ENCODE measurements around the gene ADARB2.
"Not testable (repeated sequence)": the region's sequence is repeated elsewhere in the genome, so short reads cannot be mapped to it uniquely, and the experiment has no call there.

The ADARB2 gene

DNA sequence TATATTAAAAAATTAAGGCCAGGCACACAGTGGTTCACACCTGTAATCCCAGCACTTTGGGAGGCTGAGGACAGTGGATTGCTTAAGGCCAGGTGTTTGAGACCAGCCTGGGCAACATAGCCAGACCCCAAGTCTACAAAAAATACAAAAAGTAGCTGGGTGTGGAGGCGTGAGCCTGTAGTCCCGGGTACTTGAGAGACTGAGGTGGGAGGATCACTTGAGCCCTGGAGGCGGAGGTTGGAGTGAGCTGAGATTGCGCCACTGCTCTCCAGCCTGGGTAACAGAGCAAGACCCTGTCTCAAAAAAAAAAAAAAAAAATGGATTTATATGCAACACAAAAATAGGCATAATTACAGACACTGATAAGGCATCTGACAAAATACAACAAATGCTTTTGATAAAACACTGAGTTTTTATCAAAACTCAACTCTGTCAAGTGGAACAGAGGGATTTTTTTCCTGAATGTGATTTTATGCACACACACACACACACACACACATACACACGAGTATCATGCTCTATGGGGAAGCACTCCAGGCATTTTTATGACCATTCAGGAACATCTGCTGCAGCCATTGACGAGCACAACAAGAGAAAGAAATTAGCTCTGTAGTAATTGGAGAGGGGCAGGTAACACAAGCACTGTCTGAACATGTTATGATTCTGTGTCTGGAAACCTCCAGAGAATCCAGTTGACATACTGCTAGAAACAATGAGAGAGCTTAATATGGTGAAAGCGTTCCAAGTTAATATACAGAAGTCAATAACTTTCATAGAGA lies 488.0 kb downstream of the ADARB2 start:
- DNase-seq (ENCODE audit: low spot score) (no peak), ATAC-seq (ENCODE audit: low read depth) (no peak)
- no peaks in the 10 kb centered on the region for H3K4me1 ChIP-seq (ENCODE audit: insufficient read depth, poor library complexity, severe bottlenecking)
- H3K36me3 ChIP-seq (ENCODE audit: low read depth): no peaks in the 10 kb centered on the region
- no peak overlapping the region for H3K4me3 ChIP-seq (ENCODE audit: severe bottlenecking)
- no peaks in the 10 kb centered on the region for H3K9me3 ChIP-seq (ENCODE audit: severe bottlenecking)
- no peaks in the 10 kb centered on the region for H3K27me3 ChIP-seq (ENCODE audit: insufficient read depth, poor library complexity, severe bottlenecking)
- TF ChIP-seq, protein P1, sequence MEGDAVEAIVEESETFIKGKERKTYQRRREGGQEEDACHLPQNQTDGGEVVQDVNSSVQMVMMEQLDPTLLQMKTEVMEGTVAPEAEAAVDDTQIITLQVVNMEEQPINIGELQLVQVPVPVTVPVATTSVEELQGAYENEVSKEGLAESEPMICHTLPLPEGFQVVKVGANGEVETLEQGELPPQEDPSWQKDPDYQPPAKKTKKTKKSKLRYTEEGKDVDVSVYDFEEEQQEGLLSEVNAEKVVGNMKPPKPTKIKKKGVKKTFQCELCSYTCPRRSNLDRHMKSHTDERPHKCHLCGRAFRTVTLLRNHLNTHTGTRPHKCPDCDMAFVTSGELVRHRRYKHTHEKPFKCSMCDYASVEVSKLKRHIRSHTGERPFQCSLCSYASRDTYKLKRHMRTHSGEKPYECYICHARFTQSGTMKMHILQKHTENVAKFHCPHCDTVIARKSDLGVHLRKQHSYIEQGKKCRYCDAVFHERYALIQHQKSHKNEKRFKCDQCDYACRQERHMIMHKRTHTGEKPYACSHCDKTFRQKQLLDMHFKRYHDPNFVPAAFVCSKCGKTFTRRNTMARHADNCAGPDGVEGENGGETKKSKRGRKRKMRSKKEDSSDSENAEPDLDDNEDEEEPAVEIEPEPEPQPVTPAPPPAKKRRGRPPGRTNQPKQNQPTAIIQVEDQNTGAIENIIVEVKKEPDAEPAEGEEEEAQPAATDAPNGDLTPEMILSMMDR (IDR thresholded peaks at IDR 0.05; ENCODE audit: poor library complexity, severe bottlenecking): no peak
- no peak overlapping the region for H3K27ac ChIP-seq (ENCODE audit: poor library complexity, severe bottlenecking)

DNA sequence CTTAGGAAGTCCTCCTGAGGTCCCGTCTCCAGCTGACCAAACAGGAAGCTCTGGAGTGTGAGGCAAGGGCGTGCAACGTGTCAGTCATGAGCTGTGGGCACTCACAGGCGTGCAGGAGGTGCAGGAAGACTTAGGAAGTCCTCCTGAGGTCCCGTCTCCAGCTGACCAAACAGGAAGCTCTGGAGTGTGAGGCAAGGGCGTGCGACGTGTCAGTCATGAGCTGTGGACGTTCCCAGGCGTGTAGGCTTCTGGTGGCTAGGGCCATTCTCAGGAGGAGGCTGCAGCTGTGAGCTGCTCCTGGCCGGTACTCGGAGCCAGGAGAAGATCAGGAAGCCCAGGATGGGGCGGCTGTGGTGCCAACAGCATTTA lies 489.1 kb downstream of the ADARB2 start:
- not testable (repeated sequence) for DNase-seq (ENCODE audit: low spot score); H3K27me3 ChIP-seq (ENCODE audit: insufficient read depth, poor library complexity, severe bottlenecking); H3K36me3 ChIP-seq (ENCODE audit: low read depth); H3K4me3 ChIP-seq (ENCODE audit: severe bottlenecking); H3K27ac ChIP-seq (ENCODE audit: poor library complexity, severe bottlenecking); H3K4me1 ChIP-seq (ENCODE audit: insufficient read depth, poor library complexity, severe bottlenecking); H3K9me3 ChIP-seq (ENCODE audit: severe bottlenecking)
- ATAC-seq (ENCODE audit: low read depth): peak; percentile 21

DNA sequence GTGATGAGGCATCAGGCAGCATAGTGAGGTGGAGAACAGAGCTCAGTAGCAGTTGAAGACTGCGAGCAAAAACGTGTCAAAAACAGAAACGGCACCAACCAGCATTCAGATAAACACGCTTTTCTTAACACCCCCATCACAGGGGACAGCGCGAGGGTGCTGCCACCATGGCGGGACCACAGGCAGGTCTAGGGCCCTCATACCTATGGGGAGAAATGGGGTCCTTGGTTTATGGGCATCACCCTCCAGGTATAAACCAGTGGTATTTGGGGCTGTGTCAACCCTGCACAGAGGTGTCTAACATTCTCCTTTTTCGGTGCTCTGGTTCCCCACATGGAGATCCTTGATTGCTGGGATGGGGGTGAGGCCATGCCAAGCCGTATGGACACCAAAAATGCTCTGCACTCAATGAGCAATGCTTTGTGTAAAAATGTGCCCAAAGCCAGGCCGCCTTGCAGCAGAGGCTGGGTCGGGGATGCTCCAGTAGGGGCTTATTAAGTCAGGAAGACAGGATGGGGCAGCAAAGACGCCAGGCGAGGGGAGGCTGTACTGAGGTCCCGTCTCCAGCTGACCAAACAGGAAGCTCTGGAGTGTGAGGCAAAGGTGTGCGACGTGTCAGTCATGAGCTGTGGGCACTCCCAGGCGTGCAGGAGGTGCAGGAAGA lies 489.6 kb downstream of the ADARB2 start:
- DNase-seq (ENCODE audit: low spot score): no peak
- no peaks in the 10 kb centered on the region for H3K36me3 ChIP-seq (ENCODE audit: low read depth)
- no peak for ATAC-seq (ENCODE audit: low read depth)
- H3K9me3 ChIP-seq (ENCODE audit: severe bottlenecking): no peaks in the 10 kb centered on the region
- TF ChIP-seq, protein P1 (IDR thresholded peaks at IDR 0.05; ENCODE audit: poor library complexity, severe bottlenecking): no peak
- no peak overlapping the region for H3K4me3 ChIP-seq (ENCODE audit: severe bottlenecking)
- H3K27ac ChIP-seq (ENCODE audit: poor library complexity, severe bottlenecking): no peak overlapping the region
- no peaks in the 10 kb centered on the region for H3K27me3 ChIP-seq (ENCODE audit: insufficient read depth, poor library complexity, severe bottlenecking)
- H3K4me1 ChIP-seq (ENCODE audit: insufficient read depth, poor library complexity, severe bottlenecking): no peaks in the 10 kb centered on the region

DNA sequence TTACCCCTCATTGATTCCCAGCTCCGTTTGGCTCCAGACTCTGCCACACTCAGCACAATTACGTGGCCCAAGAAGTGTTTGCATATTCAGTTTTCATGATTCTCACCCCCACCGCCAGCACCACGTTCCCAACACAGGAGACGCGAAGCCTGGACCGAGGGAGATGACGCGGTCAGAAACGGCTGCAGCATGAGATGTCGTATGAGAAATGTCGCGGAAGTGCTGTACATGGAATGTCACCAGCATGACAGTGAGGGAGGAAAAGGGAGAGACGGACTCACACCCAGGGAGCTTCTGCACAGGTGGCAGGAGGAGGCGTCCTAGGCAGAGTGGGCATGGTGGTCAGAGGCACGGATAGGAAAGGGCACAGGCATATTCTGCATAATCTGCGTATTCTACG lies 492.8 kb downstream of the ADARB2 start:
- no peak overlapping the region for H3K27ac ChIP-seq (ENCODE audit: poor library complexity, severe bottlenecking)
- no peak for ATAC-seq (ENCODE audit: low read depth)
- no peak overlapping the region for H3K4me3 ChIP-seq (ENCODE audit: severe bottlenecking)
- no peak for DNase-seq (ENCODE audit: low spot score)
- no peaks in the 10 kb centered on the region for H3K4me1 ChIP-seq (ENCODE audit: insufficient read depth, poor library complexity, severe bottlenecking)
- no peaks in the 10 kb centered on the region for H3K36me3 ChIP-seq (ENCODE audit: low read depth)
- TF ChIP-seq, protein P1 (IDR thresholded peaks at IDR 0.05; ENCODE audit: poor library complexity, severe bottlenecking): no peak
- H3K9me3 ChIP-seq (ENCODE audit: severe bottlenecking): no peaks in the 10 kb centered on the region
- no peaks in the 10 kb centered on the region for H3K27me3 ChIP-seq (ENCODE audit: insufficient read depth, poor library complexity, severe bottlenecking)

DNA sequence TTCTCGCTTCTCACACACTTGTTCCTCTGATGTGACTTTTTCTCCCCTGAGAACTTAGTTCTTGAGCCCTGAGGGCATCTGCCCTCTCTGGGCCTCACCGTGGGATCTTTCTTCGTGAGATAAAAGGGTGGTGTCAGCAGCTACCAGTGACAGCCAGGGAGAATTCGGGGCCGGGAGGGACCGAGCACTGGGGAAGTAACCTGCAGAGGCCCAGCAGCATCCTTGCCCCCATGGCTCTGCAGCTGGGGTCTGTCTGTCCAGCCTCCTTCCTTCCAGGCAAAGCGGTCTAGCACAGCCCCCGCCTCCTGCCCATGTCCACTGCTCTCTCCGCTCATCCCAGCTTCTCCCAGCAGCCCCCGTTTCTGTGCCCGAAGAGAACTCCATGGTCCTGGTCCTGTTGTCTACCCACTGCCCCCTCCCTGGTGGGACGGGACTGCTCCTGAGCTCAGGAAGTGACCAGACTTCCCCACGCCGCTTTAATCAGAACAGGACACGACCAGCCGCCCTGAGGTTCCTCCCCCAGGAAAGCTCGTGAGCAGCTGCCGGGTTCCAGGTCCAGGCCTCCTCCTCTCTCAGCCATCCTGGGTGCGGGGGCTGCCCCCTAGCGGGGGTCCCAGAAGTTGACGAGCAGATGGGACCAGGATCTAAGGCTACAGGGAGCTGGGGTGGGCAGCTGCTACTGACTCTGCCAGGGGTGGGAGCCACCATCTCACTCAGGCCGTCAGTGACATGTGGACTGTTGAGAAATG lies 493.7 kb downstream of the ADARB2 start:
- Histone ChIP-seq H3K27ac (ENCODE audit: poor library complexity, severe bottlenecking) (no peak overlapping the region), H3K9me3 (ENCODE audit: severe bottlenecking) (no peaks in the 10 kb centered on the region), H3K27me3 (ENCODE audit: insufficient read depth, poor library complexity, severe bottlenecking) (no peaks in the 10 kb centered on the region), H3K4me3 (ENCODE audit: severe bottlenecking) (no peak overlapping the region), H3K4me1 (ENCODE audit: insufficient read depth, poor library complexity, severe bottlenecking) (no peaks in the 10 kb centered on the region), H3K36me3 (ENCODE audit: low read depth) (no peaks in the 10 kb centered on the region)
- DNase-seq (ENCODE audit: low spot score) (no peak), ATAC-seq (ENCODE audit: low read depth) (no peak)
- TF ChIP-seq, protein P1 (IDR thresholded peaks at IDR 0.05; ENCODE audit: poor library complexity, severe bottlenecking): no peak

All from RWPE2 (cell line).